Natural killer cell (primary cell): ENCODE measurements around the gene SPRED3. TPM values are rescaled to one million over a fixed set of nuclear protein-coding genes. Genes with fewer than 3 reads are reported as not detected.

Source experiments
- ATAC-seq, 3 donors: fragments of 150-1000 bp in 2 of 3; fragments of 200-7000 bp in 1 of 3; cut with Tn5 transposase; 1 replicate in 1 of 3; 2 replicates in 2 of 3; pipeline ENCODE4 v1.10.0; 2021; ENCODE audit warnings: mild to moderate bottlenecking in 2 of 3, moderate library complexity in 2 of 3
- DNase-seq, 2 donors: peaks; one replicate each; pipeline versions ENCODE4 v3.0.0 to v3.0.0-alpha.2; 2013 to 2021; ENCODE audit warnings: mixed read lengths in 1 of 2
- H3K27ac ChIP-seq: one replicate; pipeline ENCODE4 v1.5.1; 2013; ENCODE audit warnings: mild to moderate bottlenecking, low read length
- H3K27me3 ChIP-seq: one replicate; pipeline ENCODE4 v1.6.1; 2013; ENCODE audit warnings: low read length; ENCODE audit not compliant: control insufficient read depth, insufficient read depth
- H3K36me3 ChIP-seq: one replicate; pipeline ENCODE4 v1.6.1; 2013; ENCODE audit warnings: low read length; ENCODE audit not compliant: control insufficient read depth, insufficient read depth
- H3K4me1 ChIP-seq: one replicate; pipeline ENCODE4 v1.6.1; 2013; ENCODE audit warnings: low read length; ENCODE audit not compliant: control insufficient read depth, insufficient read depth
- H3K4me3 ChIP-seq: one replicate; pipeline ENCODE4 v1.5.1; 2013; ENCODE audit warnings: low read length
- H3K9me3 ChIP-seq: one replicate; pipeline ENCODE4 v1.6.1; 2013; ENCODE audit warnings: low read length; ENCODE audit not compliant: control insufficient read depth, insufficient read depth
- H3K27ac Mint-ChIP-seq, 2 donors: one replicate each; pipeline ENCODE4 v1.8.0; 2022; ENCODE audit warnings: mild to moderate bottlenecking in 2 of 2, mixed read lengths in 2 of 2, moderate library complexity in 1 of 2
- H3K27me3 Mint-ChIP-seq, 2 donors: one replicate each; pipeline ENCODE4 v1.8.0; 2022; ENCODE audit warnings: low read depth in 2 of 2, mixed read lengths in 2 of 2
- H3K36me3 Mint-ChIP-seq: one replicate; pipeline ENCODE4 v1.8.0; 2022; ENCODE audit warnings: mixed read lengths
- H3K4me1 Mint-ChIP-seq, 2 donors: one replicate each; pipeline ENCODE4 v1.8.0; 2022; ENCODE audit warnings: mixed read lengths in 2 of 2
- H3K4me3 Mint-ChIP-seq: one replicate; pipeline ENCODE4 v1.8.0; 2022; ENCODE audit warnings: mild to moderate bottlenecking, moderate library complexity, mixed read lengths
- H3K9me3 Mint-ChIP-seq, 2 donors: one replicate each; pipeline ENCODE4 v1.8.0; 2022; ENCODE audit warnings: mixed read lengths in 2 of 2
- WGBS: methylation state at CpG from one replicate; pipeline ENCODE4 v1.1.7; 2013; ENCODE audit warnings: missing lambda C conversion rate; ENCODE audit not compliant: insufficient coverage; 5-methylcytosine and 5-hydroxymethylcytosine counted together
- intact Hi-C: fragments of 100-400 bp; cut with micrococcal nuclease; formaldehyde crosslinking; loops from one replicate; pipeline ENCODE4 v1.14.2; 2022
- total RNA-seq, 4 donors: library from RNA; stranded (reverse); fragments of 120-200 nt in 1 of 4; gene quantifications; one replicate each; pipeline versions ENCODE4 v1.2.3 to v1.2.4, GENCODE V29; 2013 to 2022
- TF ChIP-seq, protein P1 (sequence below): fragments of 200-600 bp; IDR thresholded peaks from one replicate; pipeline ENCODE4 v1.8.0; 2022; ENCODE audit warnings: antibody characterized with exemption

The SPRED3 gene
- total RNA-seq, 3 donors from 2014 or later (not counting 1 experiment from before 2014, with no cell fraction given) = 1.1 to 4.2 (median 1.3) TPM

DNA sequence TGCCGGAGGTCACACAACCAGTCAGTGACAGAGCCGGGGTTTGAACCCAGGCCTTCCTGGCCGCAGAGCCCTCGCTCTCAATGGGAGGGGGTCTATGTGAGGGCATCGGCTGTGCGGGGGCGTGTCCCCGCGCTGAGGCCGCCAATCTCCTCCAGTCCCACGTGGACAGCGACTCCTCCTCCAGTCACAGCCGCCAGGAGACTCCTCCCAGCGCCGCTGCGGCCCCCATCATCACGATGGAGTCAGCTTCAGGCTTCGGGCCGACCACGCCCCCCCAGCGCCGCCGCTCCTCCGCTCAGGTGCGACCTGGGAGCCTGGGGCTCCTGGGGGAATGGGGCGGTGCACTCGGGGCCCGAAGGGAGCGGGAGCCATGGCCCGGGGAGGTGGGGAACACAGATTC, 6.0 kb downstream of the SPRED3 start:
- Mint-ChIP-seq H3K36me3 (no peaks in the 10 kb centered on the region), H3K4me1 (peaks cover 7 to 26% of the 10 kb centered on the region in 2 donors), H3K27me3 (peaks cover 34 to 41% of the 10 kb centered on the region in 2 donors), H3K27ac (no peak overlapping the region), H3K4me3 (no peak overlapping the region), H3K9me3 (no peaks in the 10 kb centered on the region)
- peaks cover 20% of the 10 kb centered on the region for H3K27me3 ChIP-seq
- intact Hi-C loops = no loop called here
- H3K27ac ChIP-seq = no peak overlapping the region
- 7% methylated on average over 30 of the region's 30 CpGs for WGBS
- H3K9me3 ChIP-seq = no peaks in the 10 kb centered on the region
- no peak overlapping the region for H3K4me3 ChIP-seq
- TF ChIP-seq, protein P1, sequence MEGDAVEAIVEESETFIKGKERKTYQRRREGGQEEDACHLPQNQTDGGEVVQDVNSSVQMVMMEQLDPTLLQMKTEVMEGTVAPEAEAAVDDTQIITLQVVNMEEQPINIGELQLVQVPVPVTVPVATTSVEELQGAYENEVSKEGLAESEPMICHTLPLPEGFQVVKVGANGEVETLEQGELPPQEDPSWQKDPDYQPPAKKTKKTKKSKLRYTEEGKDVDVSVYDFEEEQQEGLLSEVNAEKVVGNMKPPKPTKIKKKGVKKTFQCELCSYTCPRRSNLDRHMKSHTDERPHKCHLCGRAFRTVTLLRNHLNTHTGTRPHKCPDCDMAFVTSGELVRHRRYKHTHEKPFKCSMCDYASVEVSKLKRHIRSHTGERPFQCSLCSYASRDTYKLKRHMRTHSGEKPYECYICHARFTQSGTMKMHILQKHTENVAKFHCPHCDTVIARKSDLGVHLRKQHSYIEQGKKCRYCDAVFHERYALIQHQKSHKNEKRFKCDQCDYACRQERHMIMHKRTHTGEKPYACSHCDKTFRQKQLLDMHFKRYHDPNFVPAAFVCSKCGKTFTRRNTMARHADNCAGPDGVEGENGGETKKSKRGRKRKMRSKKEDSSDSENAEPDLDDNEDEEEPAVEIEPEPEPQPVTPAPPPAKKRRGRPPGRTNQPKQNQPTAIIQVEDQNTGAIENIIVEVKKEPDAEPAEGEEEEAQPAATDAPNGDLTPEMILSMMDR = no peak
- ATAC-seq = peak; percentile 48 to 81 (median 69)
- H3K4me1 ChIP-seq = peaks cover 11% of the 10 kb centered on the region
- peak in 1 of 2 donors; percentile 77 for DNase-seq
- H3K36me3 ChIP-seq = no peaks in the 10 kb centered on the region

DNA sequence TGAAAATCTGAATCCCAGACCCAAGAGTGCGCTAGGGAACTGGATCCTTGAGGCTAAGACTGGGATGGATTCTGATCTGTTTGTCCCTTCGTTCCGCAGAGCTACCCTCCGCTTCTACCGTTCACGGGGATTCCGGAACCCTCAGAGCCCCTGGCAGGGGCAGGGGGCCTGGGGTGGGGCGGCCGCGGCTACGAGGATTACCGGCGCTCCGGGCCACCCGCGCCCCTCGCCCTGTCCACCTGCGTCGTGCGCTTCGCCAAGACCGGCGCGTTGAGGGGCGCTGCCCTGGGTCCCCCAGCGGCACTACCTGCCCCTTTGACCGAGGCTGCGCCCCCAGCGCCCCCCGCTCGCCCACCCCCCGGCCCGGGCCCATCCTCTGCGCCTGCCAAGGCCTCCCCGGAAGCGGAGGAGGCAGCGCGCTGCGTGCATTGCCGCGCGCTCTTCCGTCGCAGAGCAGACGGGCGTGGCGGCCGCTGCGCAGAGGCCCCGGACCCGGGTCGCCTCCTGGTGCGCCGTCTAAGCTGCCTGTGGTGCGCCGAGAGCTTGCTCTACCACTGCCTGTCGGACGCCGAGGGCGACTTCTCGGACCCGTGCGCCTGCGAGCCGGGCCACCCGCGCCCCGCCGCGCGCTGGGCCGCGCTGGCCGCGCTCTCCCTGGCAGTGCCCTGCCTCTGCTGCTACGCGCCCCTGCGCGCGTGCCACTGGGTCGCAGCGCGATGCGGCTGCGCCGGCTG, 7.1 kb downstream of the SPRED3 start:
- Histone ChIP-seq H3K4me3 (no peak overlapping the region), H3K27ac (no peak overlapping the region), H3K36me3 (no peaks in the 10 kb centered on the region), H3K4me1 (peaks cover 11% of the 10 kb centered on the region), H3K27me3 (peaks cover 20% of the 10 kb centered on the region), H3K9me3 (no peaks in the 10 kb centered on the region)
- WGBS = 7% methylated on average over 86 of the region's 86 CpGs
- DNase-seq (peak in 1 of 2 donors; percentile 73), ATAC-seq (peak; percentile 64 to 76 (median 65))
- H3K36me3 Mint-ChIP-seq = no peaks in the 10 kb centered on the region
- peaks cover 44 to 48% of the 10 kb centered on the region in 2 donors for H3K27me3 Mint-ChIP-seq
- H3K9me3 Mint-ChIP-seq = no peaks in the 10 kb centered on the region
- peak overlapping the region; percentile 59 for H3K4me3 Mint-ChIP-seq
- intact Hi-C loops = no loop called here
- H3K4me1 Mint-ChIP-seq = peaks cover 7 to 21% of the 10 kb centered on the region in 2 donors
- no peak overlapping the region for H3K27ac Mint-ChIP-seq
- TF ChIP-seq, protein P1 = no peak

DNA sequence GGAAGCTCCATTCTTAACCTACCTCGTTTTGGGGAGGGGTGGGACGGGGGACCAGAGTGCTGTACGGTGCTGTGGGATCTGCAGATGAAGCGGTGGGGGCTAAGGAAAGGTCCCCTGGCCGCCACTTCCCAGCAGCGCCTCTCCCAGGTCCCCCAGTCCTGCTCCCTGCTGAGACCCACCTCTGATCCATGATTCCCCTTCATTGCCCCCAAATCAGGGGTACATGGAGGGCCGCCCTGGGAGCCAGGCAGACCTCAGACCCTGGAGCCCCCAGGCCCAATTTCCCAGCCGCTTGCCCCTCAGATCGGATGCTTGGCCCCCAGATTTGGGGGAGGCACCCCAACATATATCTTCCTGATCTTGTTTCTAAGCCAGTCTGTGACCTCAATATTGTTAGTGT, 10.6 kb downstream of the SPRED3 start:
- no peaks in the 10 kb centered on the region for H3K9me3 Mint-ChIP-seq
- Histone ChIP-seq H3K27ac (no peak overlapping the region), H3K4me1 (peaks cover 23% of the 10 kb centered on the region), H3K36me3 (no peaks in the 10 kb centered on the region), H3K27me3 (peaks cover 18% of the 10 kb centered on the region), H3K4me3 (no peak overlapping the region), H3K9me3 (no peaks in the 10 kb centered on the region)
- peaks cover 31% of the 10 kb centered on the region in 2 donors for H3K27me3 Mint-ChIP-seq
- ATAC-seq (no peak), DNase-seq (no peak)
- H3K4me1 Mint-ChIP-seq = peaks cover 9 to 34% of the 10 kb centered on the region in 2 donors
- TF ChIP-seq, protein P1 = no peak
- WGBS = 82% methylated on average over 6 of the region's 9 CpGs
- intact Hi-C loops = no loop called here
- H3K4me3 Mint-ChIP-seq = no peak overlapping the region
- no peaks in the 10 kb centered on the region for H3K36me3 Mint-ChIP-seq
- no peak overlapping the region for H3K27ac Mint-ChIP-seq
